BLaER1 treated with 17β-estradiol and CSF1 and Interleukin-3, amounts not matched to agents 10 nM and 100 nM (cell line): ENCODE measurements around the gene SASH1.
A peak's percentile ranks its signal among the peaks of the same experiment; 100 is the strongest.

Experiments
- H3K27ac ChIP-seq, 11 experiments: shearing (Covaris generic); formaldehyde crosslinking; 2 replicates each; pipeline ENCODE4 v1.8.1; 2022
- H3K27me3 ChIP-seq, 11 experiments: shearing (Covaris generic); formaldehyde crosslinking; 2 replicates each; pipeline ENCODE4 v1.8.1; 2022
- H3K36me3 ChIP-seq, 11 experiments: shearing (Covaris generic); formaldehyde crosslinking; 2 replicates each; pipeline ENCODE4 v1.8.1; 2022
- H3K4me1 ChIP-seq, 10 experiments: shearing (Covaris generic); formaldehyde crosslinking; 2 replicates each; pipeline ENCODE4 v1.8.1; 2022
- H3K4me2 ChIP-seq, 11 experiments: shearing (Covaris generic); formaldehyde crosslinking; 2 replicates each; pipeline ENCODE4 v1.8.1; 2022
- H3K4me3 ChIP-seq, 10 experiments: shearing (Covaris generic); formaldehyde crosslinking; 2 replicates each; pipeline ENCODE4 v1.8.1; 2022
- H3K9ac ChIP-seq, 11 experiments: shearing (Covaris generic); formaldehyde crosslinking; 2 replicates each; pipeline ENCODE4 v1.8.1; 2022
- H3K9me3 ChIP-seq, 11 experiments: shearing (Covaris generic); formaldehyde crosslinking; replicated peaks in 1 of 11; 2 replicates each; pipeline ENCODE4 v1.8.1; 2022
- H4K20me1 ChIP-seq, 11 experiments: shearing (Covaris generic); formaldehyde crosslinking; 2 replicates each; pipeline ENCODE4 v1.8.1; 2022
- Cebpa-rat ChIP-seq, 11 experiments: shearing (Covaris generic); IDR thresholded peaks; 2 replicates each; pipeline ENCODE4 v1.8.1; 2022

SASH1 gene

DNA sequence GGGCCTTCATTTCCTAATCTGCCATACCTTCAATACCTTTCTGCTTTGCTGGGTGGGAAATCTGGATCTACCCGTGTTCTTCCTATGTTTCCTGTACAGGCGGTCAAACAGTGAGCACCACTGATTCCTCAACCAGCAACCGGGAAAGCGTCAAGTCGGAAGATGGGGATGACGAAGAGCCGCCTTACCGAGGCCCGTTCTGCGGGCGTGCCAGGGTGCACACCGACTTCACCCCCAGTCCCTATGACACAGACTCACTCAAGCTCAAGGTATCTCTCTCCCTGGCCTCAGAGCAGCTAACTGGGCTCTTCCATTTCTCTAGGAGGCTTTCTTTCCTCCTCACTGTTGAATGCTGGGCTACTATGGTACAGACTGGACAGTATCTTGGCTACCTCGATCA, 190.1 kb downstream of the SASH1 start:
- Histone ChIP-seq H3K4me1 (peaks cover 0 to 15% (median 7%) of the 10 kb centered on the region in 10 experiments; a peak in 9 of 20 replicates), H3K4me2 (no peak overlapping the region), H3K4me3 (no peak overlapping the region), H3K9me3 (no peaks in the 10 kb centered on the region), H4K20me1 (no peaks in the 10 kb centered on the region), H3K9ac (no peak overlapping the region), H3K27me3 (no peaks in the 10 kb centered on the region), H3K27ac (no peak overlapping the region), H3K36me3 (peaks cover 0 to 64% (median 0%) of the 10 kb centered on the region in 11 experiments; a peak in 4 of 22 replicates)
- TF ChIP-seq Cebpa-rat (IDR thresholded peaks at IDR 0.05) = no peak

DNA sequence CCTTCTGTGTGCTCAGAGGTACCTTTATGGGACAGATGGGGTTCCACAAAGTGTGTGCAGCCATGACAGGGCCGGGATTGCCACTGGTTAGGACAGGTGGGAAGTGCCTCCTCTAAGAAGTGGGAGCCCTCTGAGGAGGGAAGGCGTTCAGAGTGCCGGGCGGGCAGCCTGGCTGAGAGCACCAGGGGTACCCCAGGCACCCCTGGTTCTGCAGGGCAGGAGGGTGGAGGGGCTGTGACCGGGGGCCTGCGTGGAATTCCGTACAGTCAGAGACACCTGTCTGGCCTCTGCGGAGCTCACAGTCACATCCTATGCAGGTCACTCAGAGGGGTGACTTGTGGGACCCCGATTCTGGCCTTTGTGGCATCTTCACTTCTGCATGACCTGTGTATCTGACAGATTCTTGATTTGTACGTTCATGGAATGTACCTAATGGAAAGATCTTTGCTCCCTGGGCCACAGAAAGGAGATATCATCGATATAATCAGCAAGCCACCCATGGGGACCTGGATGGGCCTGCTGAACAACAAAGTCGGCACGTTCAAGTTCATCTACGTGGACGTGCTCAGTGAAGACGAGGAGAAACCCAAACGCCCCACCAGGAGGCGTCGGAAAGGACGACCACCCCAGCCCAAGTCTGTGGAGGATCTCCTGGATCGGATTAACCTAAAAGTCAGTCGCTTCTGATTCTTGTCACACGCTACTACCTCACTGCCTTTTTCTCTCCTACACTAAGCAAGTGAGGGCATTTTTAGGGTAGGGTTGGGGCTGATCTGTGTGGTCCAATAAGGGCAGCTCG, 190.9 kb downstream of the SASH1 start:
- no peak overlapping the region for H3K27ac ChIP-seq
- H3K4me3 ChIP-seq = no peak overlapping the region
- no peaks in the 10 kb centered on the region for H3K9me3 ChIP-seq
- H4K20me1 ChIP-seq = no peaks in the 10 kb centered on the region
- H3K36me3 ChIP-seq = peaks cover 0 to 56% (median 0%) of the 10 kb centered on the region in 11 experiments; a peak in 4 of 22 replicates
- no peak for TF ChIP-seq Cebpa-rat (IDR thresholded peaks at IDR 0.05)
- H3K4me1 ChIP-seq = peaks cover 6 to 23% (median 12%) of the 10 kb centered on the region in 10 experiments
- H3K4me2 ChIP-seq = no peak overlapping the region
- H3K27me3 ChIP-seq = no peaks in the 10 kb centered on the region
- H3K9ac ChIP-seq = no peak overlapping the region

GRCh38 chr6:148534871-148535270, 192.2 kb downstream of the SASH1 start:
- Histone ChIP-seq H3K36me3 (peaks cover 0 to 56% (median 0%) of the 10 kb centered on the region in 11 experiments; a peak in 4 of 22 replicates), H3K9me3 (no peaks in the 10 kb centered on the region), H3K27me3 (no peaks in the 10 kb centered on the region), H3K4me1 (peaks cover 14 to 32% (median 21%) of the 10 kb centered on the region in 10 experiments), H3K4me3 (no peak overlapping the region), H3K9ac (no peak overlapping the region), H4K20me1 (no peaks in the 10 kb centered on the region), H3K4me2 (no peak overlapping the region), H3K27ac (no peak overlapping the region)
- no peak for TF ChIP-seq Cebpa-rat (IDR thresholded peaks at IDR 0.05)

GRCh38 chr6:148535381-148535780, 192.7 kb downstream of the SASH1 start:
- Histone ChIP-seq H3K4me2 (no peak overlapping the region), H3K27ac (no peak overlapping the region), H4K20me1 (no peaks in the 10 kb centered on the region), H3K27me3 (no peaks in the 10 kb centered on the region), H3K36me3 (peaks cover 0 to 61% (median 0%) of the 10 kb centered on the region in 11 experiments; a peak in 4 of 22 replicates), H3K9me3 (no peaks in the 10 kb centered on the region), H3K4me1 (peaks cover 14 to 27% (median 19%) of the 10 kb centered on the region in 10 experiments), H3K9ac (no peak overlapping the region), H3K4me3 (no peak overlapping the region)
- TF ChIP-seq Cebpa-rat (IDR thresholded peaks at IDR 0.05) = no peak

DNA sequence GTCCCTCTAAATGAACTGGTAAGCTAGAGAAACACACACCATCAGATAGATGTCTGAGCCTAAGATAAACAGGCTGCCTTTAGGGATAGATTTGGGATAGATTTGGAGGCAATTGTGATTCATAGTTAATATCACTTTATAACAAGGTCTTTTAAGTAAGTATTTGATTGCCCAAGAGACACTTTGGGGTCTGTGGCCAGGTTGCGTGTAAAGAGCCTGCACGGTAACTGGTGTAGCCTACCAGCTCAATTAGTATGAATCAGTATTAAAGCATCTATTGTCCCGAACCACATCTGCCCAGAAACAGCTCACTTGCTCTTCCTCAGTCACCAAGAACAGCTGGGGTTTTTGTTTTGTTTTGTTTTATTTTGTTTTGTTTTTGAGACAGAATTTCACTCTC, 193.3 kb downstream of the SASH1 start:
- Histone ChIP-seq H3K9me3 (no peaks in the 10 kb centered on the region), H3K4me1 (peaks cover 13 to 21% (median 16%) of the 10 kb centered on the region in 10 experiments), H3K36me3 (peaks cover 0 to 67% (median 0%) of the 10 kb centered on the region in 11 experiments; a peak in 4 of 22 replicates), H3K27ac (no peak overlapping the region), H3K4me2 (no peak overlapping the region), H3K9ac (no peak overlapping the region), H3K4me3 (no peak overlapping the region), H3K27me3 (no peaks in the 10 kb centered on the region), H4K20me1 (no peaks in the 10 kb centered on the region)
- TF ChIP-seq Cebpa-rat (IDR thresholded peaks at IDR 0.05) = no peak

DNA sequence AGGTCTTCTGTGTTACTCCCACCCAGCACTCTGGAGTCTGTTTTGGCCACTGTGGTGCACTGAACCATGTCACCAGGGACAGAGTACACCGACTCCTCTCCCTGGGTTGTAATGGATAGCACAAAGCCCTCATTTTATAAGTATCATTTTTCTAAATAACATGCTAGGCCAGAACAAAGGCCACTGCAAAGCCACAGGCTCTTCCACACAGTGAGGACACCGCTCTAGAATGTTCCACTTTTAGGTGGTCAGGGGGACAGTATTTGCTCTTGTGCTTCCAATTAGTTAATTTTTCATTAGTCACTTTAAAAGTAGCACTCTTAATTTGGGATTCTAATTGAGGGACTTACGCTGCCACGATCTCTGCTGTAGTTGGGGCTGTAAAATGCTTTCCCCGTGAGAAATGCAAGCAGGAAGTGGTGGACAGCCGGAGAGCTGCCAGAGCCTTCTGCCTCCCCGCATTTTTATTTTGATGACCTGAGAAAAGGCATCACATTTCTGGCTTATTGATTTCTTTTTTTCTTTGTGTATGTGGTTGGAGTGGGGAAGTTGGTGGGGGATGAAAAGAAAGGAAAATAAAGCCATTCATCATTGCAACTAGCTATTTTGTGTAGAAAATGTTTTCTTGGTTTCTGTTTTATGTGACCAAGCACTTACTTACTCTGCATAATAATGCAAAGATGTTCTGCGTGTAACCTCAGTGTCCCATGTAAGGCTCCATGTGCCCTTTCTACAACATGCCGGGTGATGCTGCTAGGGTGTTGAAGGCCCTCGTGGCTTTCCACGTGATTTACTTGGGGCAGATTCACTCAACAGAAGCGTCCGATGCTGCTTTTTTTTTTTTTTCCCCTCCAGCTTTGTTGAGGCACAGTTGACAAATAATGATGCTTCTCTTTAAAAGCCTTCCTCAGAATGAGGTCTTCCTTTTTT, 195.9 kb downstream of the SASH1 start:
- Histone ChIP-seq H3K4me3 (peak overlapping the region in 2 of 10 experiments; percentile 18 to 21; a peak in 3 of 20 replicates), H3K4me1 (peaks cover 13 to 24% (median 17%) of the 10 kb centered on the region in 10 experiments), H3K9me3 (no peaks in the 10 kb centered on the region), H4K20me1 (no peaks in the 10 kb centered on the region), H3K9ac (peak overlapping the region in 1 of 11 experiments; percentile 28; a peak in 4 of 22 replicates), H3K27me3 (no peaks in the 10 kb centered on the region), H3K4me2 (peak overlapping the region; percentile 56 to 85 (median 70)), H3K36me3 (peaks cover 0 to 72% (median 0%) of the 10 kb centered on the region in 11 experiments; a peak in 4 of 22 replicates), H3K27ac (0 out of 22 replicates have a peak overlapping the region, but pooled peaks of 1 of the 11 experiments have one; percentile 11)
- no peak for TF ChIP-seq Cebpa-rat (IDR thresholded peaks at IDR 0.05)

DNA sequence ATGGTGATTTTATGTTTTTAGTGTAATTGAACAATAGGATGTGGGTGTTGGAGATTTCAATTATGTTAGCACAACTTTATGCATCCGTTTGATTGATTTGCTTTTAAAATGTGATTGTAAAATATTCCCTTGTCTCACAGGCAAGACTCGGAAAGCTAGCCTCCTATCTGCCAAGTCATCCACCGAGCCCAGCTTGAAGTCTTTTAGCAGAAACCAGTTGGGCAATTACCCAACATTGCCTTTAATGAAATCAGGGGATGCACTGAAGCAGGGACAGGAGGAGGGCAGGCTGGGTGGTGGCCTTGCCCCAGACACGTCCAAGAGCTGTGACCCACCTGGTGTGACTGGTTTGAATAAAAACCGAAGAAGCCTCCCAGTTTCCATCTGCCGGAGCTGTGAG, 200.9 kb downstream of the SASH1 start:
- H4K20me1 ChIP-seq = no peaks in the 10 kb centered on the region
- H3K4me3 ChIP-seq = no peak overlapping the region
- H3K9ac ChIP-seq = no peak overlapping the region
- no peaks in the 10 kb centered on the region for H3K27me3 ChIP-seq
- H3K27ac ChIP-seq = no peak overlapping the region
- no peak for TF ChIP-seq Cebpa-rat (IDR thresholded peaks at IDR 0.05)
- peaks cover 0 to 78% (median 0%) of the 10 kb centered on the region in 11 experiments; a peak in 4 of 22 replicates for H3K36me3 ChIP-seq
- peaks cover 6 to 17% (median 9%) of the 10 kb centered on the region in 10 experiments for H3K4me1 ChIP-seq
- H3K4me2 ChIP-seq = no peak overlapping the region
- 0 out of 22 replicates have a peak, but pooled peaks cover 0 to 3% (median 0%) of the 10 kb centered on the region in 11 experiments for H3K9me3 ChIP-seq

- peaks cover 0 to 85% (median 0%) of the 10 kb centered on the region in 11 experiments; a peak in 4 of 22 replicates for H3K36me3 ChIP-seq
- no peak overlapping the region for H3K4me3 ChIP-seq
- H3K9me3 ChIP-seq = 0 out of 22 replicates have a peak, but pooled peaks cover 0 to 3% (median 0%) of the 10 kb centered on the region in 11 experiments
- no peak overlapping the region for H3K9ac ChIP-seq
- TF ChIP-seq Cebpa-rat (IDR thresholded peaks at IDR 0.05) = no peak
- H4K20me1 ChIP-seq = no peaks in the 10 kb centered on the region
- no peaks in the 10 kb centered on the region for H3K27me3 ChIP-seq
- H3K27ac ChIP-seq = no peak overlapping the region
- H3K4me1 ChIP-seq = peaks cover 0 to 9% (median 0%) of the 10 kb centered on the region in 10 experiments; a peak in 4 of 20 replicates
- no peak overlapping the region for H3K4me2 ChIP-seq
Measured at GRCh38 chr6:148544421-148544820, 201.8 kb downstream of the SASH1 start.
